Breast epithelium (tissue), 4 donors: ENCODE data around the gene VPS45. TPM values are rescaled to one million over a fixed set of nuclear protein-coding genes. Genes with fewer than 3 reads are reported as not detected.

Source experiments
- DNase-seq, 2 donors: peaks; one replicate each; pipeline ENCODE4 v3.0.0-alpha.2; 2019; ENCODE audit warnings: low spot score in 2 of 2
- H3K27ac ChIP-seq, 2 donors: fragments of 200-600 bp; sonication (generic) in 1 of 2; one replicate each; pipeline ENCODE4 v1.5.1; 2016 to 2019; ENCODE audit warnings: mild to moderate bottlenecking in 1 of 2
- H3K27me3 ChIP-seq, 2 donors: fragments of 200-600 bp; sonication (generic) in 1 of 2; one replicate each; pipeline versions ENCODE4 v1.5.1 to v1.6.0; 2017 to 2019; ENCODE audit warnings: control low read depth in 1 of 2, mild to moderate bottlenecking in 1 of 2
- H3K36me3 ChIP-seq: fragments of 200-600 bp; one replicate; pipeline ENCODE4 v1.5.1; 2019
- H3K4me1 ChIP-seq, 2 donors: fragments of 200-600 bp; sonication (generic); one replicate each; pipeline ENCODE4 v1.5.1; 2016 to 2019; ENCODE audit warnings: control low read depth in 1 of 2
- H3K4me3 ChIP-seq, 3 donors: fragments of 200-600 bp; sonication (generic); 1 replicate in 2 of 3; 2 replicates in 1 of 3; pipeline ENCODE4 v1.5.1; 2016 to 2019; ENCODE audit warnings: mild to moderate bottlenecking in 3 of 3, moderate library complexity in 2 of 3
- H3K9me3 ChIP-seq, 2 donors: fragments of 200-600 bp; sonication (generic) in 1 of 2; one replicate each; pipeline ENCODE4 v1.5.1; 2016 to 2019; ENCODE audit warnings: control low read depth in 1 of 2
- CTCF ChIP-seq, 3 donors: fragments of 450-650 bp; IDR thresholded peaks; one replicate each; pipeline ENCODE4 v1.5.1; 2016 to 2017; ENCODE audit warnings: antibody characterized with exemption in 3 of 3, mild to moderate bottlenecking in 3 of 3, moderate library complexity in 3 of 3
- POLR2A ChIP-seq: fragments of 450-650 bp; IDR thresholded peaks from one replicate; pipeline ENCODE4 v1.6.1; 2016; ENCODE audit warnings: antibody characterized with exemption, mild to moderate bottlenecking, moderate library complexity
- POLR2AphosphoS5 ChIP-seq, 3 donors: sonication (generic); formaldehyde crosslinking; IDR thresholded peaks; one replicate each; pipeline ENCODE4 v1.6.1; 2017; ENCODE audit warnings: antibody characterized with exemption in 3 of 3
- intact Hi-C: fragments of 100-400 bp; cut with DNase I; formaldehyde crosslinking; loops from one replicate; pipeline ENCODE4 v1.15.1; 2023; ENCODE audit warnings: low total_unique reads
- total RNA-seq, 3 donors: library from RNA; depleted of rRNA; stranded (reverse); fragments of >200 nt; gene quantifications; one replicate each; pipeline ENCODE4 v1.1.0, GENCODE V29; 2016

Gene VPS45
- total RNA-seq, 3 donors from 2014 or later, result 37.1 to 72.0 (median 45.6) TPM

- H3K27ac ChIP-seq, result peak within 1 kb of the TSS; percentile 91 to 96
- H3K9me3 ChIP-seq, result no peaks in the 10 kb centered on the region
- intact Hi-C loops, result loop anchor here (5.0 kb wide), 1 partner anchor 1133 kb away; the partner anchor contains the start of gene ZNF687
- no peaks in the 10 kb centered on the region for H3K36me3 ChIP-seq
- DNase-seq, result peak; percentile 71 to 79
- TF ChIP-seq POLR2AphosphoS5 (IDR thresholded peaks at IDR 0.05), result peak in 2 of 3 donors; percentile 41 to 64
- no peak for TF ChIP-seq CTCF (IDR thresholded peaks at IDR 0.05)
- no peak for TF ChIP-seq POLR2A
- no peaks in the 10 kb centered on the region for H3K27me3 ChIP-seq
- peaks cover 0 to 5% of the 10 kb centered on the region in 2 donors for H3K4me1 ChIP-seq
- H3K4me3 ChIP-seq, result peak within 1 kb of the TSS; percentile 78 to 97 (median 93)
Measured at GRCh38 chr1:150149271-150150132, 81.9 kb downstream of the VPS45 start, which contains the start of gene PLEKHO1. Gene PLEKHO1, plus strand, starts transcription at chr1:150149916. Its CDS starts 342 bp downstream, at chr1:150150258.

- no peaks in the 10 kb centered on the region for H3K36me3 ChIP-seq
- H3K4me1 ChIP-seq, result peaks cover 0 to 5% of the 10 kb centered on the region in 2 donors
- intact Hi-C loops, result loop anchor here (5.0 kb wide), 1 partner anchor 1132 kb away; the partner anchor contains the start of gene ZNF687
- no peak for DNase-seq
- H3K4me3 ChIP-seq, result peak overlapping the region; percentile 78 to 97 (median 93)
- no peaks in the 10 kb centered on the region for H3K27me3 ChIP-seq
- H3K27ac ChIP-seq, result peak overlapping the region; percentile 91 to 96
- TF ChIP-seq CTCF (IDR thresholded peaks at IDR 0.05) (no peak), POLR2AphosphoS5 (IDR thresholded peaks at IDR 0.05) (peak in 1 of 3 donors; percentile 14)
- no peaks in the 10 kb centered on the region for H3K9me3 ChIP-seq
Measured at GRCh38 chr1:150150133-150151021, 82.8 kb downstream of the VPS45 start.

GRCh38 chr1:150151291-150152181, 84.0 kb downstream of the VPS45 start:
- no peaks in the 10 kb centered on the region for H3K36me3 ChIP-seq
- H3K4me1 ChIP-seq, result peaks cover 0 to 5% of the 10 kb centered on the region in 2 donors
- intact Hi-C loops, result loop anchor here (5.0 kb wide), 1 partner anchor 1131 kb away; the partner anchor contains the start of gene ZNF687
- H3K27ac ChIP-seq, result peak overlapping the region; percentile 91 to 96
- H3K9me3 ChIP-seq, result no peaks in the 10 kb centered on the region
- no peaks in the 10 kb centered on the region for H3K27me3 ChIP-seq
- no peak for DNase-seq
- no peak for TF ChIP-seq CTCF (IDR thresholded peaks at IDR 0.05)
- no peak for TF ChIP-seq POLR2A
- no peak for TF ChIP-seq POLR2AphosphoS5 (IDR thresholded peaks at IDR 0.05)
- peak overlapping the region; percentile 78 to 97 (median 93) for H3K4me3 ChIP-seq

- Histone ChIP-seq H3K4me3 (peak overlapping the region; percentile 78 to 97 (median 93)), H3K27ac (peak overlapping the region; percentile 91 to 96), H3K4me1 (peaks cover 0 to 5% of the 10 kb centered on the region in 2 donors), H3K27me3 (no peaks in the 10 kb centered on the region), H3K36me3 (no peaks in the 10 kb centered on the region), H3K9me3 (no peaks in the 10 kb centered on the region)
- TF ChIP-seq POLR2A (no peak), CTCF (IDR thresholded peaks at IDR 0.05) (no peak), POLR2AphosphoS5 (IDR thresholded peaks at IDR 0.05) (no peak)
- no peak for DNase-seq
- intact Hi-C loops, result loop anchor here (5.0 kb wide), 1 partner anchor 1130 kb away; the partner anchor contains the start of gene ZNF687
Measured at GRCh38 chr1:150152182-150152536, 84.6 kb downstream of the VPS45 start.
